Duodenal mucosa (tissue), 2 donors: Measurements from ENCODE around the gene GTPBP2.
A peak's percentile ranks its signal among the peaks of the same experiment; 100 is the strongest.
"Not testable (repeated sequence)": the region's sequence is repeated elsewhere in the genome, so short reads cannot be mapped to it uniquely, and the experiment has no call there.

ENCODE experiments used
- H3K27ac ChIP-seq: one replicate; pipeline ENCODE4 v1.7.0; 2013; ENCODE audit warnings: low read depth, low read length
- H3K27me3 ChIP-seq, 2 donors: one replicate each; pipeline ENCODE4 v1.7.0; 2013; ENCODE audit warnings: low read length in 2 of 2, control low read depth in 1 of 2; ENCODE audit not compliant: insufficient read depth in 2 of 2, control insufficient read depth in 1 of 2
- H3K36me3 ChIP-seq, 2 donors: one replicate each; pipeline ENCODE4 v1.7.0; 2013; ENCODE audit warnings: low read length in 2 of 2, control low read depth in 1 of 2; ENCODE audit not compliant: insufficient read depth in 2 of 2, control insufficient read depth in 1 of 2
- H3K4me1 ChIP-seq, 2 donors: one replicate each; pipeline ENCODE4 v1.7.0; 2013; ENCODE audit warnings: low read length in 2 of 2, control low read depth in 1 of 2; ENCODE audit not compliant: insufficient read depth in 2 of 2, control insufficient read depth in 1 of 2
- H3K4me3 ChIP-seq, 2 donors: one replicate each; pipeline ENCODE4 v1.7.0; 2013; ENCODE audit warnings: low read length in 2 of 2, low read depth in 1 of 2
- H3K9ac ChIP-seq, 2 donors: one replicate each; pipeline ENCODE4 v1.7.0; 2013; ENCODE audit warnings: low read length in 2 of 2, low read depth in 1 of 2
- H3K9me3 ChIP-seq, 2 donors: one replicate each; pipeline ENCODE4 v1.7.0; 2013; ENCODE audit warnings: low read length in 2 of 2, control low read depth in 1 of 2; ENCODE audit not compliant: control insufficient read depth in 1 of 2

Gene GTPBP2

DNA sequence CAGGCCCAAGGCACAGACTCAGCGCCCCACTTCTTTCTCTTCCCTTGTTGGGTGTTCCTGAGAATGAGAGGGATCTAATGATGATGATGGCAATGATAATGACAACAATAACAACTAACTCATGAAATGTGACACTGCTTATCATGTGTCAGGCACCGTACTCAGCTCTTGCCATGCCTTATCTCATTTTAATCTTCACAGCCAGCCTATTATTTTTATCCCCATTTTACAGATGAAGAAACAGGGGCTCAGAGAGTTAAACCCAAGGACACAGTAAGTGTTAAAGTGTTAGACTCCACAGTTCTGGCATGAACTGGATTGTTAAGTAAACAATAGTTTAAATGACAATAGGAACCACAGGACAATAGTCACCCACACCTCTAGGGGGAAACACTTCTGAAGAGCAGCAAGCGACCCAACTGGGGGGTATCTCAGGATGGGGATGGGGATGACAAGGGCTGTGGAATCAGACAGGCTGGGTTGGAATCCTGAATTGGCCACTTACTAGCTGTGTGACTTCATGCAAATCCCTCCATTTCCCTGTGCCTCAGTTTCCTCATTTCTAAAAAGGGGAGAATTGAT is 28.2 kb upstream of the GTPBP2 start:
- Histone ChIP-seq H3K4me3 (no peak overlapping the region), H3K9me3 (no peaks in the 10 kb centered on the region), H3K9ac (no peak overlapping the region), H3K27me3 (no peaks in the 10 kb centered on the region), H3K4me1 (no peaks in the 10 kb centered on the region), H3K36me3 (no peaks in the 10 kb centered on the region), H3K27ac (no peak overlapping the region)

DNA sequence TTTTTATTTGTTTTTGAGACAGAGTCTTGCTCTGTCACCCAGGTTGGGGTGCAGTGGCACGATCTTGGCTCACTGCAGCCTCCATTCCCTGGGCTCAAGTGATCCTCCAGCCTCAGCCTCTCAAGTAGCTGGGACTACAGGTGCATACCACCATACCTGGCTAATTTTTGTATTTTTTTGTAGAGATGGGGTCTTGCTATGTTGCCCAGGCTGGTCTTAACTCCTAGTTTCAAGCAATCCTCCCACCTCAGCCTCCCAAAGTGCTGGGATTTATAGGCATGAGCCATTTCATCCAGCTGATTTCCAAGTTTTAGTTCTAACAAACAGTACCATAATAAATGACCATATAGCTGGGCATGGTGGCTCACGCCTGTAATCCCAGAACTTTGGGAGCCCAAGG is 23.8 kb upstream of the GTPBP2 start:
- not testable (repeated sequence) for H3K4me3 ChIP-seq, H3K9me3 ChIP-seq, H3K4me1 ChIP-seq, H3K27ac ChIP-seq, H3K27me3 ChIP-seq, H3K9ac ChIP-seq, H3K36me3 ChIP-seq

DNA sequence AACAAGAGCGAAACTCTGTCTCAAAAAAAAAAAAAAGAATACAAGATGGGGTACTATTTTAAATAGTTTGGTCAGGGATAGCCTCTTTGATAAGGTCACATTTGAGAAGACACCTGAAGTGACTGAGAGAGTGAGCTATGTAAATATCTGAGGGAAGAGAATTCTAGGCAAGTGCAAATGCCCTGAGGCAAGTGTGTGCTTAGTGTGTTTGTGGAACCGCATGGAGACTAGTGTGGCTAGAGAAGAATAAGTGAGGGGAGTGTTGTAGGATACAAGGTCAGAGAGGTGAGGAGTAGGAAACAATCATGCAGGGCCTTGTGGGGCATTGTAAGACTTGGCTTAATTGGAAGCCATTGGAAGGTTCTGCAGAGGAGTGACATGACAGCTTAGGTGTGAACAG is 19.2 kb upstream of the GTPBP2 start:
- H3K9ac ChIP-seq = no peak overlapping the region
- H3K4me1 ChIP-seq = peaks cover 3 to 4% of the 10 kb centered on the region in 2 donors
- H3K27ac ChIP-seq = no peak overlapping the region
- H3K36me3 ChIP-seq = no peaks in the 10 kb centered on the region
- H3K9me3 ChIP-seq = no peaks in the 10 kb centered on the region
- H3K27me3 ChIP-seq = no peaks in the 10 kb centered on the region
- no peak overlapping the region for H3K4me3 ChIP-seq

DNA sequence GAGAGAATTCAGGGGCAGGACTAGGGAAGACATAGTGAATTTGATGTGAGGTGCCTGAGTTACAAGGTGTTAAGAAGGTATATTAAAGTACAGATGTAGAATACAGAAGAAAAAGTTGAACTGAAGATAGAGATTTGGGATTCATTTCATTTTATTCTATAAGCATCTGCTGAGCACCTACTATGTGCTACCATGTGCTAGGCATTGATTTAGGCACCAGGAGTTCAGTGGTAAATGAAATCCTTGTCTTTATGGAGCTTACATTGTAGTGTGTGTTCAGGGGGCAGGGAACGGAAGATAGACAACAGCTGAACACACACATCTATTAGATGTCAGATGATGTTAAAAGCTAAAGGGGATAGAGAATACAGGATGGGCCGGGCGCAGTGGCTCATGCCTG is 18.5 kb upstream of the GTPBP2 start:
- H3K36me3 ChIP-seq = peaks cover 0 to 2% of the 10 kb centered on the region in 2 donors
- H3K9me3 ChIP-seq = no peaks in the 10 kb centered on the region
- no peaks in the 10 kb centered on the region for H3K27me3 ChIP-seq
- no peak overlapping the region for H3K27ac ChIP-seq
- H3K4me3 ChIP-seq = no peak overlapping the region
- peaks cover 3 to 4% of the 10 kb centered on the region in 2 donors for H3K4me1 ChIP-seq
- H3K9ac ChIP-seq = no peak overlapping the region

- H3K4me3 ChIP-seq = peak overlapping the region; percentile 42 to 65
- H3K9ac ChIP-seq = no peak overlapping the region
- no peaks in the 10 kb centered on the region for H3K9me3 ChIP-seq
- H3K36me3 ChIP-seq = peaks cover under 1 to 19% of the 10 kb centered on the region in 2 donors
- no peak overlapping the region for H3K27ac ChIP-seq
- peaks cover 5 to 6% of the 10 kb centered on the region in 2 donors for H3K4me1 ChIP-seq
- H3K27me3 ChIP-seq = no peaks in the 10 kb centered on the region
These were observed 16.5 kb upstream of the GTPBP2 start for GRCh38 chr6:43645613-43645964.

DNA sequence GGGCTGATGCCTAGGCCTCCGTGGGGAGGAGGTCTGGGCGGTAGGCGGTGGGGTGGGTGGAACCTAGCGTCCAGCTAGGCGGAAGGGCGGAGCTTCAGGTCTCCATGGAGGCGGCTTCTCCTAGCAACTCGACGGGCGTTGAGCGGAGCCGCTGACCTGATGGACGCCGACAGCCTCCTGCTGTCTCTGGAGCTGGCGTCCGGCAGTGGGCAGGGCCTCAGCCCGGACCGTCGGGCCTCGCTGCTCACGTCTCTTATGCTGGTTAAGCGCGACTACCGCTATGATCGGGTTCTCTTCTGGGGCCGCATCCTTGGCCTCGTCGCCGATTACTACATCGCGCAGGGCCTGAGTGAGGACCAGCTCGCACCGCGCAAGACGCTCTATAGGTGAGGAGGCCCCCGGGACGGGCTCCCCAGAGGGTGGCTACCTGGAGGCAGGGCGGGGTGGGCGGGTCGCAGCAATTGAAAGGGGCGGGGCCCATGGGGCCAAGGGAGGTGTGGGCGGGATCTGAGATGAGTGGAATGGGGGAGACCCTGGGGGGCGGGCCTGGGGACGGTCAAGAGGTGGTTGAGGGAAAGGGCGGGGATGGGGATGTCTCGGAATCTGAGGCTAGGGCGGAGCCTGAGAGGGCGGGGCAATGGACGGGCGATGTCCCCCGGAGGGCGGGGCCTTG is 16.0 kb upstream of the GTPBP2 start, which contains the start of gene RSPH9:
RSPH9 (plus strand) TSS at position 97 of the 673 bp plus-strand sequence; CDS start at position 160, 63 bp downstream.
- H3K4me1 ChIP-seq = peaks cover 6 to 10% of the 10 kb centered on the region in 2 donors
- H3K9ac ChIP-seq = no peak within 1 kb of the TSS
- H3K27ac ChIP-seq = no peak within 1 kb of the TSS
- H3K4me3 ChIP-seq = peak within 1 kb of the TSS; percentile 51 to 65
- peaks cover 6 to 24% of the 10 kb centered on the region in 2 donors for H3K36me3 ChIP-seq
- no peaks in the 10 kb centered on the region for H3K9me3 ChIP-seq
- H3K27me3 ChIP-seq = no peaks in the 10 kb centered on the region

DNA sequence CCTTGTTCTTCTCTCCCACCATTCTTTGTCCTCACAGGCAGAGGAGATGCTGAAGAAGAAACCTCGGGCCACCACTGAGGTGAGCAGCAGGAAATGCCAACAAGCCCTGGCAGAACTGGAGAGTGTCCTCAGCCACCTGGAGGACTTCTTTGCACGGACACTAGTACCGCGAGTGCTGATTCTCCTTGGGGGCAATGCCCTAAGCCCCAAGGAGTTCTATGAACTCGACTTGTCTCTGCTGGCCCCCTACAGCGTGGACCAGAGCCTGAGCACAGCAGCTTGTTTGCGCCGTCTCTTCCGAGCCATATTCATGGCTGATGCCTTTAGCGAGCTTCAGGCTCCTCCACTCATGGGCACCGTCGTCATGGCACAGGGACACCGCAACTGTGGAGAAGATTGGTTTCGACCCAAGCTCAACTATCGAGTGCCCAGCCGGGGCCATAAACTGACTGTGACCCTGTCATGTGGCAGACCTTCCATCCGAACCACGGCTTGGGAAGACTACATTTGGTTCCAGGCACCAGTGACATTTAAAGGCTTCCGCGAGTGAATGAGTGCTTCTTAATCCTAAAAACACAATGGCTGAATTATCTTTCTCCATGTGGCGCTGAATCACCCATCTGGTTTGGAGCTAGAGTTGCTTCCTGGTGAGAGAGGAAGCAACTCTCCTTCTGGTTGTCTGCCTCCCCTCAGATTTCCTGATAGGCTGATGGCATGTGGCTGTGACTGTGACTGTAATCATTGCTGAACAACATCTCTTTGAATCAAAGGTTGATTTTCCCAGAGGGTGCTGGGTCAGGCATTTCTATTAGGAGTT is 11.1 kb upstream of the GTPBP2 start:
- H3K4me3 ChIP-seq = no peak overlapping the region
- no peaks in the 10 kb centered on the region for H3K9me3 ChIP-seq
- H3K9ac ChIP-seq = no peak overlapping the region
- no peak overlapping the region for H3K27ac ChIP-seq
- no peaks in the 10 kb centered on the region for H3K27me3 ChIP-seq
- H3K36me3 ChIP-seq = peaks cover 11 to 32% of the 10 kb centered on the region in 2 donors
- peaks cover 19 to 28% of the 10 kb centered on the region in 2 donors for H3K4me1 ChIP-seq

GRCh38 chr6:43636308-43636659 is 7.2 kb upstream of the GTPBP2 start:
- Histone ChIP-seq H3K36me3 (peaks cover 11 to 18% of the 10 kb centered on the region in 2 donors), H3K9me3 (no peaks in the 10 kb centered on the region), H3K4me3 (peak overlapping the region; percentile 93 to 100), H3K9ac (peak overlapping the region; percentile 94 to 97), H3K27me3 (no peaks in the 10 kb centered on the region), H3K27ac (peak overlapping the region; percentile 66), H3K4me1 (peaks cover 22 to 32% of the 10 kb centered on the region in 2 donors)

DNA sequence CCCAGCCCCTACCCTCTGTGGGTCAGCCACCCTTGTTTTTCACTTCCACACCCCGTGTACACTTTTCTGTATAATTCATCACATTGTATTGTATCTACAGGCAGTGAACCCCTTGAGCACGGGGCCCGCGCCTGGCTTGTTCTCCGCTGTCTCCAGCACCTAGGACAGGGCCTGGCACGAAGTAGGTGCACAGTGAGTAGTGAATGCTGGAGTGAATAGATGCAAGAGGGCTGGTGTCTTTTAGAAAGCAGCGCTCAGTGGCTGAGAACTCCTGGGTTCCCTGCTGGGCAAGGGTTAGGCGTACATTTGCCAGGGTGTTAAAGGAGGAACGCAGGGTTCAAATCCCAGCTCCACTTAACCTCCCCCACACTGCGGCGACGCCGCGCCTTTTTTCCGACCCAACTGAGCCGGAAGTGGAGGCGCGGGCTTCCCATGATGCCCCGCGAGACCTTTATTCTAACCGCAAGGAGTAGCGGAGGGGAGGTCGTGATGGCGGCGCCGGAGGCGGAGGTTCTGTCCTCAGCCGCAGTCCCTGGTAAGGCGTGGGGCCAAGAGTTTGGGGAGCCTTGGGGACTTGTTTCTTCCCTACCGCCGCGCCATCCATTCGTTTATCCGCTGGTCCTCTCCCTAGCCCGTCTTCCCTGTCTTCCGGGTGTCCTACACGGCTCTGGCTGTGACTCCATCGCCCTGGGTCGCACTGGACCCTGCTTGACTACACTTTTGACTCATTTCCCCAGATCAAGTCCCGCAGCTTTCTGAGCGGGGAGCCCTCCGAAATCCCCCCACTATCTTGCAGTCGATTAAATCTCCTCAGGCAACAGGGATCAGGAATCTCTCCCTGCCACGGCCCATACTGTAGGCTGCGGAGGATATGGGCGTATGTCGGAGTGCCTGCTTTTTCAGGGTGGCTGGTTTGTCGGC is 6.6 kb upstream of the GTPBP2 start, which contains the start of gene MAD2L1BP:
MAD2L1BP (plus strand) TSS at position 454 of the 921 bp plus-strand sequence; CDS start at position 490, 36 bp downstream.
- Histone ChIP-seq H3K4me1 (peaks cover 22 to 32% of the 10 kb centered on the region in 2 donors), H3K27me3 (no peaks in the 10 kb centered on the region)

More for the DNA sequence above, 6.6 kb upstream of the GTPBP2 start, which contains the start of gene MAD2L1BP:
- peak within 1 kb of the TSS; percentile 94 to 97 for H3K9ac ChIP-seq
- H3K27ac ChIP-seq = peak within 1 kb of the TSS; percentile 66
- peaks cover 11 to 13% of the 10 kb centered on the region in 2 donors for H3K36me3 ChIP-seq
- H3K4me3 ChIP-seq = peak within 1 kb of the TSS; percentile 93 to 100
- H3K9me3 ChIP-seq = no peaks in the 10 kb centered on the region
